ENCODE measurements around the gene LRP5. TPM values are rescaled to one million over a fixed set of nuclear protein-coding genes. Genes with fewer than 3 reads are reported as not detected.

LRP5 gene
- total RNA-seq, 4 donors from 2014 or later, result 27.3 to 60.1 (median 35.0) TPM

DNA sequence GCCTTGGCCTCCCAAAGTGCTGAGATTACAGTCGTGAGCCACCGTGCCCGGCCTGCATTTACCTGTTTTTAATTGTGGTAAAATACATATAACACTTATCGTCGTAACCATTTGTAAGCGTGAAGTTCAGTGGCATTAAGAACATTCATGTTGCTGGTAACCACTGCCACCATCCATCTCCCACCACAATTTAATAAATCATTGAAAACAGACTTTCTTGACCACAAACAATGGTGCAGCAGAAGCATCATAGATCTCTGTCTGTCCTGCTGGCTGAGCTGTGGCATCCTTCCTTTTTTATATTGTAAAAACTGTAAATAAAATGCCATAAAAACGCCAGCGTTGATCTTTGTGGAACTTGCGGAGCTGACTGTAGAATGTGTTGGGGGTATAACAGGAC, 24.3 kb downstream of the LRP5 start:
- Histone ChIP-seq H3K4me3 (no peak overlapping the region), H3K4me1 (peaks cover 78% of the 10 kb centered on the region), H3K9me3 (no peaks in the 10 kb centered on the region), H3K27ac (peak overlapping the region; percentile 67), H3K36me3 (no peaks in the 10 kb centered on the region), H3K27me3 (no peaks in the 10 kb centered on the region)
- DNase-seq (ENCODE audit: low spot score in 2 of 2), result no peak
- 77% methylated on average over 9 of the region's 9 CpGs for WGBS
- no peak for TF ChIP-seq EP300 (IDR thresholded peaks at IDR 0.05)
- no peak for TF ChIP-seq POLR2AphosphoS5 (IDR thresholded peaks at IDR 0.05)
- TF ChIP-seq, protein P1, sequence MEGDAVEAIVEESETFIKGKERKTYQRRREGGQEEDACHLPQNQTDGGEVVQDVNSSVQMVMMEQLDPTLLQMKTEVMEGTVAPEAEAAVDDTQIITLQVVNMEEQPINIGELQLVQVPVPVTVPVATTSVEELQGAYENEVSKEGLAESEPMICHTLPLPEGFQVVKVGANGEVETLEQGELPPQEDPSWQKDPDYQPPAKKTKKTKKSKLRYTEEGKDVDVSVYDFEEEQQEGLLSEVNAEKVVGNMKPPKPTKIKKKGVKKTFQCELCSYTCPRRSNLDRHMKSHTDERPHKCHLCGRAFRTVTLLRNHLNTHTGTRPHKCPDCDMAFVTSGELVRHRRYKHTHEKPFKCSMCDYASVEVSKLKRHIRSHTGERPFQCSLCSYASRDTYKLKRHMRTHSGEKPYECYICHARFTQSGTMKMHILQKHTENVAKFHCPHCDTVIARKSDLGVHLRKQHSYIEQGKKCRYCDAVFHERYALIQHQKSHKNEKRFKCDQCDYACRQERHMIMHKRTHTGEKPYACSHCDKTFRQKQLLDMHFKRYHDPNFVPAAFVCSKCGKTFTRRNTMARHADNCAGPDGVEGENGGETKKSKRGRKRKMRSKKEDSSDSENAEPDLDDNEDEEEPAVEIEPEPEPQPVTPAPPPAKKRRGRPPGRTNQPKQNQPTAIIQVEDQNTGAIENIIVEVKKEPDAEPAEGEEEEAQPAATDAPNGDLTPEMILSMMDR (IDR thresholded peaks at IDR 0.05), result no peak
- no peak for TF ChIP-seq POLR2A (IDR thresholded peaks at IDR 0.05)

- H3K9me3 ChIP-seq, result no peaks in the 10 kb centered on the region
- no peak for TF ChIP-seq POLR2A (IDR thresholded peaks at IDR 0.05)
- H3K27ac ChIP-seq, result peak overlapping the region; percentile 67
- no peak overlapping the region for H3K4me3 ChIP-seq
- H3K4me1 ChIP-seq, result peaks cover 80% of the 10 kb centered on the region
- no peak for DNase-seq (ENCODE audit: low spot score in 2 of 2)
- 62% methylated on average over 4 of the region's 4 CpGs for WGBS
- no peaks in the 10 kb centered on the region for H3K36me3 ChIP-seq
- no peaks in the 10 kb centered on the region for H3K27me3 ChIP-seq
Measured at GRCh38 chr11:68337399-68337835, 25.0 kb downstream of the LRP5 start.

DNA sequence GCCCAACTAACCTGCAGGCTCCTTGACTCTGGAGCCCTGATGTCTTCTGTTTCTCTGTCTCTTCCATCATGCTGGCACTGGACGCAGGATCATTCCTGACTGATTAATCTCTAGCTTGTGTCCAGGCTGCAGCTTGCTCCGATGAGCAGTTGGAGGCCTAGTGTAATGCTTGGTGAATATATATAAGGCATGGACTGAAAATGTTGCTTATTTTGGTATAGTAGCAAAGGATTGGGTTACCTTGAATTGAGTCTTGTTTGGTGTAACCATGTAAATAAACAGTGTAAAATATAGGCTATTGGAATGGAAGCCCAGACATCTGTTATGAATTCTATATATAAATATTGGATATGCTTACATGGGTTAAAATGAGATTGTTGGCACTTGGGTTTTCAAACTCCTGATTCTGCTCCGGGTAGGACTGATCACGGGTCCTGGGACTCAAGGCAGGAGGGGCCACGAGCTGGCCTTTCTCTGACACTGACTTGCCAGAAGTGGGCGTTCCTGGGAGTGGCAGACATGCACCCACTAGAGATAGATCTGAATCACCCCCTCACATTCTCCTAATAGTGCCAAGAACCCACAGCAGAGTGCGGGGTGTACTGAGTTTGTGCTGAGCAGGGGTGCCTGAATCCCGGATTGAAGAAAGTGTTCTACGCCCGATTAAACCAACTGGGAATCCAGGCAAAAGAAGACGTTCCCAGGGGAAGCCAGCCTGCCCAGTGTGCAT, 25.8 kb downstream of the LRP5 start:
- TF ChIP-seq, protein P1 (IDR thresholded peaks at IDR 0.05), result no peak
- TF ChIP-seq EP300 (IDR thresholded peaks at IDR 0.05), result no peak
- Histone ChIP-seq H3K4me3 (no peak overlapping the region), H3K9me3 (no peaks in the 10 kb centered on the region), H3K36me3 (no peaks in the 10 kb centered on the region), H3K27ac (peak overlapping the region; percentile 67), H3K27me3 (no peaks in the 10 kb centered on the region), H3K4me1 (peaks cover 80% of the 10 kb centered on the region)
- WGBS, result 32% methylated on average over 9 of the region's 11 CpGs
- DNase-seq (ENCODE audit: low spot score in 2 of 2), result no peak

GRCh38 chr11:68340003-68340767, 27.8 kb downstream of the LRP5 start:
- Histone ChIP-seq H3K4me1 (peaks cover 85% of the 10 kb centered on the region), H3K4me3 (no peak overlapping the region), H3K9me3 (no peaks in the 10 kb centered on the region), H3K36me3 (no peaks in the 10 kb centered on the region), H3K27me3 (no peaks in the 10 kb centered on the region), H3K27ac (no peak overlapping the region)
- TF ChIP-seq EP300 (IDR thresholded peaks at IDR 0.05) (no peak), POLR2AphosphoS5 (IDR thresholded peaks at IDR 0.05) (no peak)
- DNase-seq (ENCODE audit: low spot score in 2 of 2), result no peak
- WGBS, result 90% methylated on average over 16 of the region's 16 CpGs

GRCh38 chr11:68340784-68341556, 28.6 kb downstream of the LRP5 start:
- Histone ChIP-seq H3K27ac (peak overlapping the region; percentile 87), H3K4me1 (peaks cover 81% of the 10 kb centered on the region), H3K9me3 (no peaks in the 10 kb centered on the region), H3K36me3 (no peaks in the 10 kb centered on the region), H3K4me3 (no peak overlapping the region), H3K27me3 (no peaks in the 10 kb centered on the region)
- DNase-seq (ENCODE audit: low spot score in 2 of 2), result no peak
- TF ChIP-seq, protein P1 (IDR thresholded peaks at IDR 0.05), result no peak
- 66% methylated on average over 14 of the region's 15 CpGs for WGBS

All from suprapubic skin (tissue), 4 donors.